Measurements from ENCODE around the gene POU2F1. TPM values are rescaled to one million over a fixed set of nuclear protein-coding genes. Genes with fewer than 3 reads are reported as not detected.
A peak's percentile ranks its signal among the peaks of the same experiment; 100 is the strongest.

POU2F1 gene
- total RNA-seq, 1 donor from 2014 or later, result 68.0 TPM

DNA sequence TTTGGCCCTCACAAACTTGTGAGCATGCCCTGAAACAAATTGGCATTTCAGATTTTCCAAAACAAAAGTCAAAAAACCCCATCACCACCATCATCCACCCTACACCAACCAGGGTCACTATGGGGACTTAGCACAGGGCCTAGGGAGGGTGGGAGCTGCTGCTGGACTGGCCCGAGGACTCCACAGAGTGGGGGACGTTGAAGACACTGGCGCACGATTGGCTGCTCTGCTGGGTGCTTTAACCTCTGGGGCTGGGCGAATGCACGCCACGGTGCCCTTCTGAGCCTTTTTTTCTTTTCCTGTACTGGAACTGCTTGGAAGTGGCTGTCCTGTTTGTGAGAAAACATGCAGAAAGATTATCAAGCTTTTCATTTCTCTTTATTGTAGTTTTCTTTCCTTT lies 204.8 kb downstream of the POU2F1 start:
- TF ChIP-seq CTCF (IDR thresholded peaks at IDR 0.05) (no peak), EZH2phosphoT487 (IDR thresholded peaks at IDR 0.05) (no peak), EZH2 (IDR thresholded peaks at IDR 0.05) (no peak)
- H3K79me2 ChIP-seq (ENCODE audit: low read depth), result no peaks in the 10 kb centered on the region
- Mint-ChIP-seq H3K4me3 (no peak overlapping the region), H3K9me3 (no peaks in the 10 kb centered on the region), H3K36me3 (peaks cover 12% of the 10 kb centered on the region), H3K27ac (peak overlapping the region; percentile 46), H3K27me3 (ENCODE audit: insufficient read depth, low read depth) (peaks cover 3% of the 10 kb centered on the region), H3K4me1 (peaks cover 58% of the 10 kb centered on the region)
- peak; percentile 37 for DNase-seq (ENCODE audit: low spot score)
- H3K4me3 ChIP-seq, result no peak overlapping the region
- peaks cover 1% of the 10 kb centered on the region for H3F3A ChIP-seq (ENCODE audit: low read depth)
- H3K4me1 ChIP-seq, result peaks cover 41% of the 10 kb centered on the region
- H3K36me3 ChIP-seq, result no peaks in the 10 kb centered on the region
- peak overlapping the region; percentile 24 for H3K4me2 ChIP-seq
- no peaks in the 10 kb centered on the region for H3K9me3 ChIP-seq (ENCODE audit: low read depth)
- no peak overlapping the region for H3K9ac ChIP-seq
- no peaks in the 10 kb centered on the region for H3K27me3 ChIP-seq
- H3K27ac ChIP-seq, result peak overlapping the region; percentile 50
- no peak overlapping the region for H2AFZ ChIP-seq (replicated peaks)
- H4K20me1 ChIP-seq (ENCODE audit: low read depth), result peaks cover 7% of the 10 kb centered on the region

DNA sequence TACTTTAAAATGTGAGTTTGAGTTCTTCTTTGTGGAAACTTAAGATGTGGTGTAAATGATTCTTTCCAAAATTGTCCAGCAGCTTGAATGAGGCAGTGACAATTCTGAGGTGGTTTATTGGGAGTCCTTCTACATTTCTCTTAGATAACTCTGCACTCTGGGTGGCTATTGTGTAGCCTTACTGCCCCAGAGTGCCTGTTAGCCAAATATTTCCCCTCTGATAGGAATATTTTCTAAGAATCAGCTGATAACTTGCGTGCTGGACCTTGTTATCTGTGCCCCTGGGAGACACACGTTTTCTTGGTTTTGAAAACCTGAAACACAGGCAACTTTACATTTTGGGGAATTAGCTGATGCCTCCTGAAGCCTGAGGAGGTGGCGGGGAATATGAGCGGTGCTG lies 206.0 kb downstream of the POU2F1 start:
- peaks cover 3% of the 10 kb centered on the region for H3K27me3 Mint-ChIP-seq (ENCODE audit: insufficient read depth, low read depth)
- Histone ChIP-seq H3K4me3 (no peak overlapping the region), H3K9ac (no peak overlapping the region), H3K4me2 (no peak overlapping the region), H3K27me3 (no peaks in the 10 kb centered on the region), H3K27ac (peak overlapping the region; percentile 9), H3F3A (ENCODE audit: low read depth) (peaks cover 10% of the 10 kb centered on the region), H3K79me2 (ENCODE audit: low read depth) (no peaks in the 10 kb centered on the region), H4K20me1 (ENCODE audit: low read depth) (peaks cover 7% of the 10 kb centered on the region), H3K9me3 (ENCODE audit: low read depth) (no peaks in the 10 kb centered on the region), H3K36me3 (no peaks in the 10 kb centered on the region), H2AFZ (replicated peaks) (no peak overlapping the region), H3K4me1 (peaks cover 53% of the 10 kb centered on the region)
- DNase-seq (ENCODE audit: low spot score), result no peak
- TF ChIP-seq EZH2phosphoT487 (IDR thresholded peaks at IDR 0.05), result no peak
- H3K9me3 Mint-ChIP-seq, result no peaks in the 10 kb centered on the region
- H3K36me3 Mint-ChIP-seq, result peaks cover 10% of the 10 kb centered on the region
- no peak overlapping the region for H3K4me3 Mint-ChIP-seq
- H3K4me1 Mint-ChIP-seq, result peaks cover 68% of the 10 kb centered on the region
- H3K27ac Mint-ChIP-seq, result no peak overlapping the region

- no peak overlapping the region for H3K9ac ChIP-seq
- no peak for DNase-seq (ENCODE audit: low spot score)
- H3K4me1 ChIP-seq, result peaks cover 60% of the 10 kb centered on the region
- no peaks in the 10 kb centered on the region for H3K9me3 Mint-ChIP-seq
- no peak overlapping the region for H3K27ac ChIP-seq
- H3K4me3 Mint-ChIP-seq, result no peak overlapping the region
- H3K4me3 ChIP-seq, result no peak overlapping the region
- H3K27me3 Mint-ChIP-seq (ENCODE audit: insufficient read depth, low read depth), result peaks cover 4% of the 10 kb centered on the region
- H3K36me3 Mint-ChIP-seq, result peaks cover 5% of the 10 kb centered on the region
- H3K4me2 ChIP-seq, result no peak overlapping the region
- peaks cover 10% of the 10 kb centered on the region for H3F3A ChIP-seq (ENCODE audit: low read depth)
- no peaks in the 10 kb centered on the region for H3K9me3 ChIP-seq (ENCODE audit: low read depth)
- no peak overlapping the region for H2AFZ ChIP-seq (replicated peaks)
- no peaks in the 10 kb centered on the region for H3K36me3 ChIP-seq
- H3K27me3 ChIP-seq, result no peaks in the 10 kb centered on the region
- no peaks in the 10 kb centered on the region for H3K79me2 ChIP-seq (ENCODE audit: low read depth)
- peaks cover 76% of the 10 kb centered on the region for H3K4me1 Mint-ChIP-seq
- TF ChIP-seq EZH2phosphoT487 (IDR thresholded peaks at IDR 0.05), result no peak
- no peak for TF ChIP-seq EZH2 (IDR thresholded peaks at IDR 0.05)
- no peak for TF ChIP-seq CTCF (IDR thresholded peaks at IDR 0.05)
- peaks cover 7% of the 10 kb centered on the region for H4K20me1 ChIP-seq (ENCODE audit: low read depth)
- H3K27ac Mint-ChIP-seq, result no peak overlapping the region
Observed at GRCh38 chr1:167427848-167428247, 207.2 kb downstream of the POU2F1 start.

- H4K20me1 ChIP-seq (ENCODE audit: low read depth), result peaks cover 7% of the 10 kb centered on the region
- H3F3A ChIP-seq (ENCODE audit: low read depth), result peaks cover 10% of the 10 kb centered on the region
- H3K27me3 ChIP-seq, result no peaks in the 10 kb centered on the region
- H3K4me3 ChIP-seq, result no peak overlapping the region
- H3K4me1 Mint-ChIP-seq, result peaks cover 72% of the 10 kb centered on the region
- H3K36me3 ChIP-seq, result no peaks in the 10 kb centered on the region
- no peaks in the 10 kb centered on the region for H3K9me3 Mint-ChIP-seq
- no peak overlapping the region for H3K4me2 ChIP-seq
- no peak overlapping the region for H3K9ac ChIP-seq
- peaks cover 57% of the 10 kb centered on the region for H3K4me1 ChIP-seq
- TF ChIP-seq EZH2phosphoT487 (IDR thresholded peaks at IDR 0.05) (no peak), EZH2 (IDR thresholded peaks at IDR 0.05) (no peak), CTCF (IDR thresholded peaks at IDR 0.05) (no peak)
- peaks cover 5% of the 10 kb centered on the region for H3K36me3 Mint-ChIP-seq
- no peak overlapping the region for H3K27ac Mint-ChIP-seq
- H3K27ac ChIP-seq, result no peak overlapping the region
- DNase-seq (ENCODE audit: low spot score), result no peak
- H3K27me3 Mint-ChIP-seq (ENCODE audit: insufficient read depth, low read depth), result peaks cover 4% of the 10 kb centered on the region
- no peak overlapping the region for H2AFZ ChIP-seq (replicated peaks)
- no peak overlapping the region for H3K4me3 Mint-ChIP-seq
- H3K9me3 ChIP-seq (ENCODE audit: low read depth), result no peaks in the 10 kb centered on the region
- H3K79me2 ChIP-seq (ENCODE audit: low read depth), result no peaks in the 10 kb centered on the region
Observed at GRCh38 chr1:167428395-167428794, 207.7 kb downstream of the POU2F1 start.

Measured in neural progenitor cell (in vitro differentiated cells).